ENCODE measurements around the gene CARD19.
A peak's percentile ranks its signal among the peaks of the same experiment; 100 is the strongest.
"Not testable (repeated sequence)": the region's sequence is repeated elsewhere in the genome, so short reads cannot be mapped to it uniquely, and the experiment has no call there.

Gene CARD19

DNA sequence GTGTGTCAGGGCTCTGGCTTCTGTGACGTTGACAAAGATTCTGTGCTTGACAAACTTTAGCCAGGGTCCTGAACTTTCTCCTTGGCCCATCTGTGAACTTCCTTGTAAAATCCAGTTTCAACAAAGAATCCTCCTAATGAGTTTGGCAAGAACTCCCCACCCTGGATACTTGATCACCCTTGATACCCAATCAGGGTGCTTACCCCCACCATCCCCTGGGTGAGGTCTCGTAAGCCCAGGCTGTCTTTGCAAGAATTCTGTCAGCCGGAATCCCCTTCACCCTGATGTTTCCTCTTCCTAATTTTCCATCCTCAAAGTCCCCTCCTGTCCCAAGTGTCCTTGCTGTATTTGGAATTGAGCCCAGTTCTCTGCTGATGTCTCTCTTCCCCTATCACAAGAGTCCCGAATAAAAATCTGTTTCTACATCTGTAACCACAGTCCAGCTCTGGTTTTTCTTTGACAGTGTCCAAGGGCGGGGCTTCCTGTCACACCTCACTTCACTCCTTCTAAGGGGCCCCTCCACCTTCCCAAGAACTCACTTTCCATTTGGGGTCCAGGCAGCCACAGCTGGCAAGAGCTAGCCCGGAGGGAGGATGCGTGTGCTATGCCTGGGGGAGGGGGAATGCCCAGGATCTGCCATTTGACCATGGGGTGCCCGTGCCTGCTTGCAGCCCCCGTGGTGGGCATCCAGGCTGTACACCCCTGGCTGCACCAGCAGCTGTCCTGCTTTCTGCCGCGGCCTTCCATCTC, 2.7 kb upstream of the CARD19 start:
- peaks cover 6% of the 10 kb centered on the region for H3K27me3 ChIP-seq (ENCODE audit: control insufficient read depth, insufficient read depth, low read length)
- no peaks in the 10 kb centered on the region for H3K9me3 ChIP-seq (ENCODE audit: control insufficient read depth, insufficient read depth, low read length)
- peaks cover 3% of the 10 kb centered on the region for H3K4me1 ChIP-seq (ENCODE audit: control insufficient read depth, insufficient read depth, low read length)
- no peaks in the 10 kb centered on the region for H3K36me3 ChIP-seq (ENCODE audit: control insufficient read depth, insufficient read depth, low read length)
- H3K4me3 ChIP-seq (ENCODE audit: low read depth, low read length) = no peak overlapping the region
- H3K9ac ChIP-seq (ENCODE audit: low read depth, low read length) = no peak overlapping the region

DNA sequence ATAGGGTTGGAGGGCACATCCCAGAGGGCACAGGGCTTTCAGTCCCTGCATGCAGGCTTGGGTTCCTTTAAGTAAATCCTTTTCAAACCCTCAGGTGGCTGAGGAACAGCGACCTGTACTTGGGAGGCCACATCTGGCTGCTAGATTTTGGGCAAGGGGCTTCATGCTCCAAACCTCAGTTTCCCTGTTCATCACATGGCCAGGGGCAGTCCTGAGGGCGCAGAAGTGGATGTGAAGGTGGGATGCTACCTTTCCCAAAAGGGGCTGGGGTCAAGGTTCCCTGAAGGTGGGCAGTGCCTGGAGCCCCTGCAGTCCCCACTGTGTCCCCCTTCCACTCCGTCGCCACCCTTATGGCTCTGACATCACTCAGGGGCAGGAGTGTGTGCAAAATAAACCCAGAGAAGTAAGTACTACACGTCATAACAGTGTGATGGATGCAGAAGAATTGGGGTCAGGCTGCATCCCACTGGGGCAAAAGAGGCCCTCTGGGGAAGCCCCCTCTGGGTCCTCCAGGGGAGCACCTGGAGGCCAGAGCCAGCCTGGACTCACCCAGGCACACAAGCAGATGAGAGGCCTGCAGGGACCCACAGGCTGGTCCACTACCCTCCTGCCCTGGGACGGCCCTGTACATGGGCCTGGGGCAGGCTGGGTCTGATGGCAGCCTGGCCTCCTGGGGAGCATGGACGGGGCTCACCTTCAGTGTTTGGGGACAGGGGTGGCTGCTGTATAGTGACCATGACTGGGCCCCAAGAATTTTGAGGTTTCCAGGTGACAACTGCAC, 1.9 kb upstream of the CARD19 start:
- peaks cover 3% of the 10 kb centered on the region for H3K4me1 ChIP-seq (ENCODE audit: control insufficient read depth, insufficient read depth, low read length)
- no peak overlapping the region for H3K4me3 ChIP-seq (ENCODE audit: low read depth, low read length)
- peaks cover 6% of the 10 kb centered on the region for H3K27me3 ChIP-seq (ENCODE audit: control insufficient read depth, insufficient read depth, low read length)
- H3K36me3 ChIP-seq (ENCODE audit: control insufficient read depth, insufficient read depth, low read length) = no peaks in the 10 kb centered on the region
- no peak overlapping the region for H3K9ac ChIP-seq (ENCODE audit: low read depth, low read length)
- H3K9me3 ChIP-seq (ENCODE audit: control insufficient read depth, insufficient read depth, low read length) = no peaks in the 10 kb centered on the region

DNA sequence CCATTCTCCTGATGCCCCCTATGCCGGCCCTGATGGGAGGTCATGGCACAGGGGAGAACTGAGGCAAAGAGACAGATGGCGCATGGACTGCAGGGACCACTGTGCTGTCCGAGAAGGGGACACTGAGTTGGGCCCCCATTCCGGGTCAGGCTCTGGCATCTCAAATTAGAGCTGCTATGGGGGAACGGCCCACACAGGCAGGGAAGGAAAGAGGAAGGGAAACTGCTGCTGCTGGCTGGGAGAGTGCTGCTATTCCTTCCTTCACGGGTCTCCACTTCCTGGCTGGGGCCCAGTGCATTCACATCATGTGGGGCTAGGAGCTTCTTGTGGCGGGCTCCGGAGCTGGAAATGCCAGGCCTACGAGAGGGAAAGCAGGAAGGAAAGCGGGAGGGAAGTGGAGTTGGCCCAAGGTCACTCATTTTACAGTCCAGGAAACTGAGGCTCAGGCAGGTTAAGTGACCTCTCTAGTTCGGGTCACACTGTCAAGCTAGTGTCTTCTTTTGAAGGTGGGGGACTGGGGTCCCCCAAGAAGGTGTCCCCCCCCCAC, 1.3 kb upstream of the CARD19 start:
- Histone ChIP-seq H3K9ac (ENCODE audit: low read depth, low read length) (peak overlapping the region; percentile 66), H3K4me3 (ENCODE audit: low read depth, low read length) (peak overlapping the region; percentile 60), H3K36me3 (ENCODE audit: control insufficient read depth, insufficient read depth, low read length) (no peaks in the 10 kb centered on the region), H3K27me3 (ENCODE audit: control insufficient read depth, insufficient read depth, low read length) (peaks cover 6% of the 10 kb centered on the region), H3K4me1 (ENCODE audit: control insufficient read depth, insufficient read depth, low read length) (peaks cover 3% of the 10 kb centered on the region), H3K9me3 (ENCODE audit: control insufficient read depth, insufficient read depth, low read length) (no peaks in the 10 kb centered on the region)

DNA sequence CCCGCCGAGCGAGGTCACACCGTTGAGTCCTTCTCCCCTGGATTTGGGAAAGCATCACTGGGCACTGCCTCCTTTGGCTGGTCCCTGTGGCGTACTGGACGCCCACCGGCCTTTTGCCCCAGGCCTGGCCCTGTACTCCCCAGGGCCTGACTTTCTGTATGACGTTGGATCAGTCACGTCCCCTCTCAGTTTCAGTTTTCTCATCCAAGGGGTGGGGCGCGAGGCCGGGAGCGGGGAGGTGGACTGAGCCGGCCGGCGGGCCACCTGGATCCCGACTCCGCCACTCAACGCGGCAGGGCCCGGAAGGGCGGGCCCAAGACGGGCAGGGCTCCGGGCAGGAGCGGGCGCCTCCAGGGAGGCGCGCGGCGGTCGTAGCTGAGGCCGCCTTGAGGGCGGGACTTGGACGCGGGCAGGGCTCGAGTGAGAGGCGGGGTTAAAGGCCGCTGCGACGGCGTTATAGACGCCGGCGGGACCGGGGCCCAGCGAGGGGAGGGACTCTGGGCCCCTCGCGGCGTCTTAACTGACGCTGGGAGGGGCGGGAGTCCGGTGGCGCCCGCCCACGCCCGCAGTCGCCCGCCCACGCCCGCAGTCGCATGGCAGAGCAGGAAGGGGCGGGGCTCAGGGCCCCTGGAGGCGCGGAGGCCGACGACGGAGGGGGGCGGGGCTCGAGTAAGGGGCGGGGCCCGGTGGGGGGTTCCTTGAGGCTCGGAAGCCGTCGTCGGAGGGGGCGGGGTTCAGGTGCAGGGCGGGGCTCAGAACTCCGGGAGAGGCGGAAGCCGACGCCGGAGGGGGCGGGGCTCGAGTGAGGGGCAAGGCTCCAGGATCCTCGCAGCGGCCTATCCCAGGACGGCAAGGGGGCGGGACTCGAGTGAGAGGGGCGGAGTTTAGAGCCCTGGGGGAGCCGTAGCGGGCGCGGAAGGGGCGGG, 549 bp upstream of the CARD19 start:
- Histone ChIP-seq H3K27me3 (ENCODE audit: control insufficient read depth, insufficient read depth, low read length) (peaks cover 6% of the 10 kb centered on the region), H3K4me1 (ENCODE audit: control insufficient read depth, insufficient read depth, low read length) (peaks cover 3% of the 10 kb centered on the region), H3K4me3 (ENCODE audit: low read depth, low read length) (peak overlapping the region; percentile 60), H3K9ac (ENCODE audit: low read depth, low read length) (peak overlapping the region; percentile 66), H3K9me3 (ENCODE audit: control insufficient read depth, insufficient read depth, low read length) (no peaks in the 10 kb centered on the region), H3K36me3 (ENCODE audit: control insufficient read depth, insufficient read depth, low read length) (no peaks in the 10 kb centered on the region)

DNA sequence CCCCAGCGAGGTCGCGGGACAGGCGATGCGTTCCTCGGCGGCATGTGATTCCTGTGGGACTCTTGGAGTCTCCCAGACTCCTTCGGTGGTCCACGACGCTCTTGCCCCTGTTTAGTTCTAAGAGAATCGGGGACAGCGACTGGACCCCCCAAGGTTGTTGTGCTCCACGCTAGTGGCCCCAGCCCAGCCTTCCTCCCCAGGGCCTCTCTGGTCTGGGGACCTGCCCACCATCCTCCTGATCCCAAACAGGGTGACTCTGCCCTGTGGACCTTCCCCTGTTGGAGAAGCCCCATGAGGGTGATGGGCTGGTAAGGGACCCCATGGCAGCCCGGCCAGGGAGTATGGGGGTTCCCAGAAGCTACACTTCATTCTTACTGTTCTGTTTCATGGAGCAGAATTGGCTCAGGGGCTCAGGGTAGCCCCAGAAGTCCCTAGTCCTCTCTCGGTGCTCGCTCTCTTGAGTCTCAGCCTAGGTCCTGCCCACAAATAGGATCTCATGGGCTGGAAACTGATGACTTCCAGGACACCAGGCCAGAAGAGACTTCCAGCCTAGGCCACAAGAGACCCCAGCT, 880 bp downstream of the CARD19 start:
- H3K4me3 ChIP-seq (ENCODE audit: low read depth, low read length) = peak overlapping the region; percentile 87
- H3K4me1 ChIP-seq (ENCODE audit: control insufficient read depth, insufficient read depth, low read length) = peaks cover 3% of the 10 kb centered on the region

DNA sequence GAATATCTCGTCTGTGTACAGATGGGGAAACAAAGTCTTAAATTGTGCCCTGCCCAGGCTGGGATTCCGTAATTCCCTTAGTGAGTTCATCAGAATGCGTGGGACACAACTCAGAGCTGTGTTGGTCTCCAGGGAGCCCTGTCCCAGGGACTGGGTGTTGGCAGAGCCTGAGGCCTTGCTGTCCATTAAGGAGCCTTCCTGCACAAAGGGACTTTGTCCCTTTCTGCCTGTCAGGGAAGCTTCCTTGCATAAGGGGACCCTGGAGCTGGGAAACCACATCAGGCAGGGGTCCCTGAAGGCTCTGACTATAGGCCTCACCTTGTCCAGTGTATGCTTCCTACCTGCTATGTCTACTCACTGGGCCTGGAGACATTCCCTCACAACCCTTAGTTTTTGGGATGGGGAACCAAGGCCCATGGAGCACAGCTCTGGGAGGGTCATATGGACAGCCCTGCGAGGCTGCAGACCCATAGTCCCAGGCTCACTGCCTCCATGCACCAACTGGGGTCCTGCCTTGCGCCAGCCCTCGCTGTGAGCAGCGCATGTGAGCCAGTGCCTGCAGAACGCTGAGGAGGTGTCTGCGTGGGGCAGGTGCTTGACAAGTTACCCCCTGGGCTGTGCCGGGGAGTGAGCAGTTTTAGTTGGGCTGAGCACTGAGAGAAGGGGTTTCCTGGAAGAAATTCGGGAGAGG, 1.6 kb downstream of the CARD19 start:
- peaks cover 6% of the 10 kb centered on the region for H3K27me3 ChIP-seq (ENCODE audit: control insufficient read depth, insufficient read depth, low read length)
- no peak overlapping the region for H3K9ac ChIP-seq (ENCODE audit: low read depth, low read length)
- H3K4me3 ChIP-seq (ENCODE audit: low read depth, low read length) = no peak overlapping the region
- H3K36me3 ChIP-seq (ENCODE audit: control insufficient read depth, insufficient read depth, low read length) = no peaks in the 10 kb centered on the region
- no peaks in the 10 kb centered on the region for H3K9me3 ChIP-seq (ENCODE audit: control insufficient read depth, insufficient read depth, low read length)
- peaks cover 3% of the 10 kb centered on the region for H3K4me1 ChIP-seq (ENCODE audit: control insufficient read depth, insufficient read depth, low read length)

More for the DNA sequence above, 880 bp downstream of the CARD19 start:
- H3K9me3 ChIP-seq (ENCODE audit: control insufficient read depth, insufficient read depth, low read length) = no peaks in the 10 kb centered on the region
- H3K27me3 ChIP-seq (ENCODE audit: control insufficient read depth, insufficient read depth, low read length) = peaks cover 6% of the 10 kb centered on the region
- H3K36me3 ChIP-seq (ENCODE audit: control insufficient read depth, insufficient read depth, low read length) = no peaks in the 10 kb centered on the region
- H3K9ac ChIP-seq (ENCODE audit: low read depth, low read length) = no peak overlapping the region

DNA sequence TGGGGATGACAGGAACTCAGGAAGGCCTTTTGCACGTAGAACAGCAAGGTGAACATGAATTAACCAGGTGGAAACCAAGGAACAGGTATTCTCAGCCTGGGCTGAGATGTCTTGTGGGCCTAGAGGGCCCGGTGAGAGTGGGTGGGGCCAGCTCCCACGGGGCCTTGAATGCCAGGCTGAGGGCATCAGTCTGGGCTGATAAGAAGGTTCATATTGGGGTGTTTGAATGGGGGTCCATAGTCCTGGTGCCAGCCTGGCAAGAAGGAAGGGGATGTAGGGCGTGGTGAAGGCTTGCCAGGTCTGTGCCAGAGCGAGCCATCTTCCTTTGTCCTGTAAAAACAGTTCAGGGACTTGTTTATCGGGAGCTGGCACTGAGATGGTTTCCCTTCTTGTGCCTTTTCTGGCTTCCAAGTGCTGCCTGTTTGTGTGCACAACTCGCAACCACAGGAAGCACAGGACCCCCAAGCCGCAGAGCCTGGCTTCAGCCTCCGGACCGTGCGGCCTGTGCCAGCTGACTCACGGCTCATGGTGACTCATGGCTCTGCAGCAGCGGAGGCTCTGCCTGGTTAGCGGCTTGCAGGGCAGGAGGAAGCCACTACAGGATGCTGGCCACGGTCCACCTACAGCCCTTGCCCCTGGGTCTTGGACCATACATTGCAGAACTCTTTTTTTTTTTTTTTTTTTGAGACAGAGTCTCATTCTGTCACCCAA, 2.4 kb downstream of the CARD19 start:
- Histone ChIP-seq H3K4me1 (ENCODE audit: control insufficient read depth, insufficient read depth, low read length) (peaks cover 3% of the 10 kb centered on the region), H3K9ac (ENCODE audit: low read depth, low read length) (no peak overlapping the region), H3K4me3 (ENCODE audit: low read depth, low read length) (no peak overlapping the region)

DNA sequence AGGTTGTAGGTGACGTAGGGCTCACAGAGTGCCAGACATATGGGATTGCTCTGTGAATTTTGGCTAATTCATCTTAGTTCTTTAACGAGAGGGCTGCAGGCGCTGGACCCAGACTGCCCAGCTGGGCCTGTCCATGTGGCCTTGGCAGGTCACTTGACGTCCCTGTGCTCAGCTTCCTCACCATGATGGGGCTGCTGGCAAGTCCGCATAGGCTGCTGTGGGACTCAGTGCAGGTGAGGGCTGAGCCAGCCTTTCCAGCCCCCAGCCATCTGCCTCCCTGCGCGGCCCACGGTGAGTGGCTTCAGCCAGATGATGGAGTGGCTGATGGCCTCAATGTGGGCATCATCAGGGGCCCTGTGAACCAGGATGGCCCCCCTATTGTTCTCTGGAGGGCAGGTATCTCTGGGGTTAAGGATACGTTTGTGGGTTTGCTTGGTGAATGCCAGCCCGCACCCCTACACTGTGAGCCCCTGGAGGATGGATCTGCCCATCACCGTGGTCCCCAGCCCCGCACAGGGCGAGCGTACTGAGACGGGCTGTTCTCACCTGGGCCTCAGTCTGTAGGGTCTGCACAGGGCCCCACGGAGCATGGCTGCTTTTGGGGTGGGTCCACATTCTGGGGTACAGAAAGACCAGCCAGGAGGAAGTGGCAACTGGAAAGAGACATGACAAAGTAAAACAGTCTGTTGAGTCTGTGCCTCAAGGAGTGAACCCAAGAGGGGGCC, 3.7 kb downstream of the CARD19 start:
- no peak overlapping the region for H3K9ac ChIP-seq (ENCODE audit: low read depth, low read length)
- no peak overlapping the region for H3K4me3 ChIP-seq (ENCODE audit: low read depth, low read length)
- no peaks in the 10 kb centered on the region for H3K36me3 ChIP-seq (ENCODE audit: control insufficient read depth, insufficient read depth, low read length)
- H3K4me1 ChIP-seq (ENCODE audit: control insufficient read depth, insufficient read depth, low read length) = peaks cover 3% of the 10 kb centered on the region
- H3K27me3 ChIP-seq (ENCODE audit: control insufficient read depth, insufficient read depth, low read length) = peaks cover 6% of the 10 kb centered on the region
- no peaks in the 10 kb centered on the region for H3K9me3 ChIP-seq (ENCODE audit: control insufficient read depth, insufficient read depth, low read length)

More for the DNA sequence above, 2.4 kb downstream of the CARD19 start:
- Histone ChIP-seq H3K27me3 (ENCODE audit: control insufficient read depth, insufficient read depth, low read length) (peaks cover 6% of the 10 kb centered on the region), H3K36me3 (ENCODE audit: control insufficient read depth, insufficient read depth, low read length) (no peaks in the 10 kb centered on the region), H3K9me3 (ENCODE audit: control insufficient read depth, insufficient read depth, low read length) (no peaks in the 10 kb centered on the region)

DNA sequence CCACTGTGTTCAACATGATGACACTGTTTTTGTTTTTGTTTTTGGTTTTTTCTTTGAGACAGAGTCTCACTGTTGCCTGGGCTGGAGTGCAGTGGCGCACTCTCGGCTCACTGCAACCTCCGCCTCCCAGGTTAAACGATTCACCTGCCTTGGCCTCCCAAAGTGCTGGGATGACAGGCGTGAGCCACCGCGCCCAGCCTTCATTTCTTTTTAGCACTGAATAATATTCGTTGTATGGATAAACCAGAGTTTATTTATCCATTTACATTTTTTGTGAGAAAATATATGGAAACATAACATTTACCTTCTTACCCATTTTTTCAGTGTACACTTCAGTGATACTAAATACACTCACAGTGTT, 4.2 kb downstream of the CARD19 start:
- no peak overlapping the region for H3K4me3 ChIP-seq (ENCODE audit: low read depth, low read length)
- H3K4me1 ChIP-seq (ENCODE audit: control insufficient read depth, insufficient read depth, low read length) = peaks cover 3% of the 10 kb centered on the region
- peaks cover 6% of the 10 kb centered on the region for H3K27me3 ChIP-seq (ENCODE audit: control insufficient read depth, insufficient read depth, low read length)
- no peak overlapping the region for H3K9ac ChIP-seq (ENCODE audit: low read depth, low read length)
- no peaks in the 10 kb centered on the region for H3K9me3 ChIP-seq (ENCODE audit: control insufficient read depth, insufficient read depth, low read length)
- H3K36me3 ChIP-seq (ENCODE audit: control insufficient read depth, insufficient read depth, low read length) = no peaks in the 10 kb centered on the region

DNA sequence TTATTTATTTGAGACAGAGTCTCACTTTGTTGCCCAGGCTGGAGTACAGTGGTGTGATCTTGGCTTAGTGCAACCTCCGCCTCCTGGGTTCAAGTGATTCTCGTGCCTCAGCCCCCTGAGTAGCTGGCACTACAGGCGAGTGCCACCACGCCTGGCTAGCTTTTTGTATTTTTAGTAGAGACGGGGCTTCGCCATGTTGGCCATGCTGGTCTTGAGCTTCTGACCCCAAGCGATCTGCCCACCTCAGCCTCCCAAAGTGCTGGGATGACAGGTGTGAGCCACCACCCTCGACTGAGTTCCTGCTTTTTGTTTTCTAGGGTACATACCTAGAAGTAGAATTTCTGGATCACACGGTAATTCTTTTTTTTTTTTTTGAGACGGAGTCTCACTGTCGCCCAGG, 5.1 kb downstream of the CARD19 start:
- H3K27me3 ChIP-seq (ENCODE audit: control insufficient read depth, insufficient read depth, low read length); H3K4me3 ChIP-seq (ENCODE audit: low read depth, low read length); H3K4me1 ChIP-seq (ENCODE audit: control insufficient read depth, insufficient read depth, low read length); H3K9me3 ChIP-seq (ENCODE audit: control insufficient read depth, insufficient read depth, low read length); H3K36me3 ChIP-seq (ENCODE audit: control insufficient read depth, insufficient read depth, low read length); H3K9ac ChIP-seq (ENCODE audit: low read depth, low read length): not testable (repeated sequence)

Measured in iPS-15b (cell line).